Stomach smooth muscle (tissue), 2 donors: ENCODE measurements around the gene SLC39A1.

Source experiments
- H3K27ac ChIP-seq: one replicate; pipeline ENCODE4 v1.7.0; 2013; ENCODE audit warnings: mild to moderate bottlenecking, low read length, inconsistent platforms
- H3K27me3 ChIP-seq, 2 donors: one replicate each; pipeline ENCODE4 v1.7.0; 2013; ENCODE audit warnings: low read length in 2 of 2; ENCODE audit not compliant: insufficient read depth in 2 of 2, control insufficient read depth in 1 of 2
- H3K36me3 ChIP-seq, 2 donors: one replicate each; pipeline ENCODE4 v1.7.0; 2013; ENCODE audit warnings: low read length in 2 of 2; ENCODE audit not compliant: control insufficient read depth in 2 of 2, insufficient read depth in 2 of 2
- H3K4me1 ChIP-seq: one replicate; pipeline ENCODE4 v1.7.0; 2013; ENCODE audit warnings: low read length; ENCODE audit not compliant: control insufficient read depth, insufficient read depth
- H3K4me3 ChIP-seq, 2 donors: one replicate each; pipeline ENCODE4 v1.7.0; 2013; ENCODE audit warnings: low read length in 2 of 2
- H3K9ac ChIP-seq, 2 donors: one replicate each; pipeline ENCODE4 v1.7.0; 2013; ENCODE audit warnings: low read length in 2 of 2, mild to moderate bottlenecking in 1 of 2
- H3K9me3 ChIP-seq, 2 donors: one replicate each; pipeline ENCODE4 v1.7.0; 2013; ENCODE audit warnings: low read length in 2 of 2; ENCODE audit not compliant: control insufficient read depth in 2 of 2
- donor health status: healthy.
- donor health status: Pancreatic carcinoma.

Gene SLC39A1

GRCh38 chr1:153976819-153977249, 13.5 kb upstream of the SLC39A1 start:
- Histone ChIP-seq H3K27me3 (no peaks in the 10 kb centered on the region), H3K9ac (peak overlapping the region; percentile 80 to 90), H3K4me3 (peak overlapping the region; percentile 82 to 98), H3K9me3 (no peaks in the 10 kb centered on the region), H3K27ac (peak overlapping the region; percentile 78), H3K36me3 (peaks cover 16 to 26% of the 10 kb centered on the region in 2 donors), H3K4me1 (peaks cover 20% of the 10 kb centered on the region)

- Histone ChIP-seq H3K9me3 (no peaks in the 10 kb centered on the region), H3K4me3 (no peak overlapping the region), H3K27ac (no peak overlapping the region), H3K36me3 (peaks cover 12 to 20% of the 10 kb centered on the region in 2 donors), H3K4me1 (peaks cover 19% of the 10 kb centered on the region), H3K27me3 (no peaks in the 10 kb centered on the region), H3K9ac (no peak overlapping the region)
Observed at GRCh38 chr1:153973525-153973924, 10.2 kb upstream of the SLC39A1 start.

- H3K9ac ChIP-seq = no peak overlapping the region
- H3K4me1 ChIP-seq = peaks cover 20% of the 10 kb centered on the region
- no peaks in the 10 kb centered on the region for H3K27me3 ChIP-seq
- no peaks in the 10 kb centered on the region for H3K9me3 ChIP-seq
- peaks cover 12 to 20% of the 10 kb centered on the region in 2 donors for H3K36me3 ChIP-seq
- no peak overlapping the region for H3K27ac ChIP-seq
- no peak overlapping the region for H3K4me3 ChIP-seq
Observed at GRCh38 chr1:153973071-153973470, 9.7 kb upstream of the SLC39A1 start.

- Histone ChIP-seq H3K4me1 (peaks cover 12% of the 10 kb centered on the region), H3K9ac (no peak overlapping the region), H3K4me3 (no peak overlapping the region), H3K27ac (no peak overlapping the region), H3K36me3 (peaks cover 12 to 18% of the 10 kb centered on the region in 2 donors), H3K27me3 (no peaks in the 10 kb centered on the region), H3K9me3 (no peaks in the 10 kb centered on the region)
Observed at GRCh38 chr1:153970346-153970745, 7.0 kb upstream of the SLC39A1 start.

- Histone ChIP-seq H3K36me3 (peaks cover 5 to 9% of the 10 kb centered on the region in 2 donors), H3K9ac (no peak overlapping the region), H3K4me1 (peaks cover 17% of the 10 kb centered on the region), H3K4me3 (peak overlapping the region in 1 of 2 donors; percentile 83), H3K27ac (no peak overlapping the region), H3K27me3 (no peaks in the 10 kb centered on the region), H3K9me3 (no peaks in the 10 kb centered on the region)
Observed at GRCh38 chr1:153968972-153969371, 5.6 kb upstream of the SLC39A1 start.

GRCh38 chr1:153968408-153968807, 5.1 kb upstream of the SLC39A1 start:
- no peaks in the 10 kb centered on the region for H3K27me3 ChIP-seq
- H3K9ac ChIP-seq = peak overlapping the region in 1 of 2 donors; percentile 73
- peak overlapping the region; percentile 86 for H3K27ac ChIP-seq

GRCh38 chr1:153968000-153968363, 4.6 kb upstream of the SLC39A1 start:
- H3K27me3 ChIP-seq = no peaks in the 10 kb centered on the region
- peak overlapping the region; percentile 86 for H3K27ac ChIP-seq
- H3K4me1 ChIP-seq = peaks cover 19% of the 10 kb centered on the region
- H3K36me3 ChIP-seq = peaks cover 0 to under 1% of the 10 kb centered on the region in 2 donors
- H3K9me3 ChIP-seq = no peaks in the 10 kb centered on the region
- H3K9ac ChIP-seq = peak overlapping the region; percentile 72 to 73
- peak overlapping the region; percentile 83 to 94 for H3K4me3 ChIP-seq

More at GRCh38 chr1:153968408-153968807, 5.1 kb upstream of the SLC39A1 start:
- Histone ChIP-seq H3K36me3 (peaks cover 0 to 3% of the 10 kb centered on the region in 2 donors), H3K4me3 (peak overlapping the region; percentile 83 to 94), H3K9me3 (no peaks in the 10 kb centered on the region), H3K4me1 (peaks cover 18% of the 10 kb centered on the region)

GRCh38 chr1:153967107-153967999, 4.0 kb upstream of the SLC39A1 start, which contains the start of gene CREB3L4:
Gene CREB3L4 (plus strand): TSS chr1:153967902. CDS start chr1:153968526, 624 bp downstream.
- Histone ChIP-seq H3K4me1 (peaks cover 24% of the 10 kb centered on the region), H3K27me3 (no peaks in the 10 kb centered on the region), H3K9ac (peak within 1 kb of the TSS; percentile 72 to 73), H3K27ac (peak within 1 kb of the TSS; percentile 86), H3K9me3 (no peaks in the 10 kb centered on the region), H3K36me3 (no peaks in the 10 kb centered on the region), H3K4me3 (peak within 1 kb of the TSS; percentile 83 to 94)

GRCh38 chr1:153963850-153964331, 554 bp upstream of the SLC39A1 start:
- peaks cover 47% of the 10 kb centered on the region for H3K4me1 ChIP-seq
- peaks cover 12 to 15% of the 10 kb centered on the region in 2 donors for H3K36me3 ChIP-seq
- peak overlapping the region; percentile 90 to 93 for H3K9ac ChIP-seq
- H3K9me3 ChIP-seq = no peaks in the 10 kb centered on the region
- H3K27ac ChIP-seq = peak overlapping the region; percentile 87
- no peaks in the 10 kb centered on the region for H3K27me3 ChIP-seq
- peak overlapping the region; percentile 88 to 93 for H3K4me3 ChIP-seq

- H3K9me3 ChIP-seq = no peaks in the 10 kb centered on the region
- H3K27me3 ChIP-seq = no peaks in the 10 kb centered on the region
- peak overlapping the region; percentile 88 to 93 for H3K4me3 ChIP-seq
- peaks cover 44% of the 10 kb centered on the region for H3K4me1 ChIP-seq
- peak overlapping the region; percentile 90 to 93 for H3K9ac ChIP-seq
- H3K36me3 ChIP-seq = peaks cover 12 to 15% of the 10 kb centered on the region in 2 donors
- H3K27ac ChIP-seq = peak overlapping the region; percentile 87
Observed at GRCh38 chr1:153962088-153963029, 978 bp downstream of the SLC39A1 start.
